ENCODE measurements around the gene S100G. TPM values are rescaled to one million over a fixed set of nuclear protein-coding genes. Genes with fewer than 3 reads are reported as not detected.

S100G gene
- total RNA-seq, 2 donors from 2014 or later = not detected

DNA sequence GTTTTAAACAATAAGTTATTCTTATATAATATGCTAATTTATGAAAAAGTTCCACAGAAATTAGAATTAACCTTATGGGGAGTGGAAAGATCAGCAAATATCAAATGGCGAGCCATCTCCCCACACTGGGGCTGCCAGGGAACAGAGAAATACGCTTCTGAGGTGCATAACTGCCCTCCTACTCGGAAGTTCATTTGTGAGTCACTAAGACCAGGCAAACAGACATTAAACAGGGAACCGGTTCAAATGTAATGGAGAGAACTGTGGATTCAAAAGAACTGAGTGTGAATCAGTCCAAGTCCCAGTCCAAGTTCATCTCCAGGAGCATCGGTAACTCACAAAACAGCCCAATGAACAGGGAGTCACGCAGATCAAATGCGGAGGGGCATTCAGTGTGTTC, 11.4 kb upstream of the S100G start:
- Histone ChIP-seq H3K27me3 (replicated peaks; ENCODE audit: insufficient read depth) (no peaks in the 10 kb centered on the region), H3K27ac (no peak overlapping the region), H3K36me3 (no peaks in the 10 kb centered on the region), H3K9me3 (no peaks in the 10 kb centered on the region), H3K4me3 (no peak overlapping the region), H3K4me1 (ENCODE audit: control insufficient read depth in 1 of 2, low read depth in 2 of 2) (no peaks in the 10 kb centered on the region)
- ATAC-seq (ENCODE audit: insufficient number of reproducible peaks, low FRiP score, low read depth) (no peak), DNase-seq (ENCODE audit: low spot score) (no peak)
- TF ChIP-seq, protein P1, sequence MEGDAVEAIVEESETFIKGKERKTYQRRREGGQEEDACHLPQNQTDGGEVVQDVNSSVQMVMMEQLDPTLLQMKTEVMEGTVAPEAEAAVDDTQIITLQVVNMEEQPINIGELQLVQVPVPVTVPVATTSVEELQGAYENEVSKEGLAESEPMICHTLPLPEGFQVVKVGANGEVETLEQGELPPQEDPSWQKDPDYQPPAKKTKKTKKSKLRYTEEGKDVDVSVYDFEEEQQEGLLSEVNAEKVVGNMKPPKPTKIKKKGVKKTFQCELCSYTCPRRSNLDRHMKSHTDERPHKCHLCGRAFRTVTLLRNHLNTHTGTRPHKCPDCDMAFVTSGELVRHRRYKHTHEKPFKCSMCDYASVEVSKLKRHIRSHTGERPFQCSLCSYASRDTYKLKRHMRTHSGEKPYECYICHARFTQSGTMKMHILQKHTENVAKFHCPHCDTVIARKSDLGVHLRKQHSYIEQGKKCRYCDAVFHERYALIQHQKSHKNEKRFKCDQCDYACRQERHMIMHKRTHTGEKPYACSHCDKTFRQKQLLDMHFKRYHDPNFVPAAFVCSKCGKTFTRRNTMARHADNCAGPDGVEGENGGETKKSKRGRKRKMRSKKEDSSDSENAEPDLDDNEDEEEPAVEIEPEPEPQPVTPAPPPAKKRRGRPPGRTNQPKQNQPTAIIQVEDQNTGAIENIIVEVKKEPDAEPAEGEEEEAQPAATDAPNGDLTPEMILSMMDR (IDR thresholded peaks at IDR 0.05) = no peak

DNA sequence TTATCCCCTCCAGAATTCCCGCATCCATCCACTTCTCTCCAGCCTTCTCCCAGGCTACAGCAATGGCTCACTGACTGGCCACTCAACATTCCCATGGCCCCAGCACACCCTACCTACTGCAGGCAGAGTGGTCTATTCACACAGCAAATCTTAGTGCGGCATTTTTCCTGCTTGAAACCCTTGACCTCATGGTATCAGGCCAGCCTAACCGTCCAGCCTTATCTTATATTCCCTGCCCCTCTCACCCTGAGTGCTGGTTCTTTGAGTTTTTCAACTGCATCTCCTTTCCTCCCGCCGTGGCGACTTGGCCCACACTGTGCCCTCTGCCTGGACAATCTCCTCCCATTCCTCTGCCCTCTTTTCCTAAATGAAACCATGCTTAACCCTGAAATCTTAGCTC, 10.0 kb upstream of the S100G start:
- no peaks in the 10 kb centered on the region for H3K36me3 ChIP-seq
- no peaks in the 10 kb centered on the region for H3K27me3 ChIP-seq (replicated peaks; ENCODE audit: insufficient read depth)
- H3K4me3 ChIP-seq = no peak overlapping the region
- H3K9me3 ChIP-seq = no peaks in the 10 kb centered on the region
- ATAC-seq (ENCODE audit: insufficient number of reproducible peaks, low FRiP score, low read depth) = no peak
- TF ChIP-seq, protein P1 (IDR thresholded peaks at IDR 0.05) = no peak
- DNase-seq (ENCODE audit: low spot score) = no peak
- no peaks in the 10 kb centered on the region for H3K4me1 ChIP-seq (ENCODE audit: control insufficient read depth in 1 of 2, low read depth in 2 of 2)
- no peak overlapping the region for H3K27ac ChIP-seq

DNA sequence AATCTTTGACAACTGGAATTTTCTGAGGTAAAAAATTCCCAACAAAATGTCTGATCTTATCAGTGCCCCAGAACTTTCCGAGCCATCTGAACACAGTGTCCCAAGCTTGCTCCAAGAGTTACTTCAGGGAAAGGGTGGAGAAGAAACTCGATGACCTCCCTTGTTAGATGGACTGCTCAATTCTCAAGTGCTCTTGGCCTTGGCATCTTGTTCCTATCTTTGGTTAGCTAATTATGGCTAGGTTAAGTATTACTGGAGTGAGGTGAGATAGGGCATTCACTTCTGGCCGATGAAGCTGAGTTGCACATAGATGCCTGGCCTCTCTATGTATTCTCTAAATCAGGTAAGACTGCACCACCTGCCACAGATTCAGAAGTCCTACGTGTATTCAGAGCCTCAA, 9.1 kb upstream of the S100G start:
- ATAC-seq (ENCODE audit: insufficient number of reproducible peaks, low FRiP score, low read depth) (no peak), DNase-seq (ENCODE audit: low spot score) (no peak)
- Histone ChIP-seq H3K9me3 (no peaks in the 10 kb centered on the region), H3K27ac (no peak overlapping the region), H3K27me3 (replicated peaks; ENCODE audit: insufficient read depth) (no peaks in the 10 kb centered on the region), H3K4me1 (ENCODE audit: control insufficient read depth in 1 of 2, low read depth in 2 of 2) (no peaks in the 10 kb centered on the region), H3K4me3 (no peak overlapping the region), H3K36me3 (no peaks in the 10 kb centered on the region)
- TF ChIP-seq, protein P1 (IDR thresholded peaks at IDR 0.05) = no peak

DNA sequence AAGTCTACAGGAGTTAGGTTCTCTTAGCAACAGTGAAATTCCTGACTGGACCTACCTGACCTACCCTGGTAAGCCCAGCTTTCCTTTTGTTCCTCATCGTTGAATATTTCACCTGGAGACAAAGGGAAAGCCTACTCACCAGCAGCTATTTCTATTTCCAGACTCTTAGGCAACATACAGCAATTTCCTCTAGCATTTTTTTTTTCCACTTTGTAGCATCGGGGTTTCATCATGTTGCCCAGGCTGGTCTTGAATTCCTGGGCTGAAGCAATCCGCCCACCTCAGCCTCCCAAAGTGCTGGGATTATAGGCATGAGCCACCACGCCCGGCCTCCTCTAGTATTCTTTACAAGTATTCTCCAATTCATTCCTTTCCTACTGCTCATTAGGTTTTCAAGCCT, 6.8 kb upstream of the S100G start:
- Histone ChIP-seq H3K36me3 (no peaks in the 10 kb centered on the region), H3K9me3 (no peaks in the 10 kb centered on the region), H3K4me1 (ENCODE audit: control insufficient read depth in 1 of 2, low read depth in 2 of 2) (no peaks in the 10 kb centered on the region), H3K4me3 (no peak overlapping the region), H3K27me3 (replicated peaks; ENCODE audit: insufficient read depth) (no peaks in the 10 kb centered on the region), H3K27ac (no peak overlapping the region)
- ATAC-seq (ENCODE audit: insufficient number of reproducible peaks, low FRiP score, low read depth) (no peak), DNase-seq (ENCODE audit: low spot score) (no peak)
- TF ChIP-seq, protein P1 (IDR thresholded peaks at IDR 0.05) = no peak

DNA sequence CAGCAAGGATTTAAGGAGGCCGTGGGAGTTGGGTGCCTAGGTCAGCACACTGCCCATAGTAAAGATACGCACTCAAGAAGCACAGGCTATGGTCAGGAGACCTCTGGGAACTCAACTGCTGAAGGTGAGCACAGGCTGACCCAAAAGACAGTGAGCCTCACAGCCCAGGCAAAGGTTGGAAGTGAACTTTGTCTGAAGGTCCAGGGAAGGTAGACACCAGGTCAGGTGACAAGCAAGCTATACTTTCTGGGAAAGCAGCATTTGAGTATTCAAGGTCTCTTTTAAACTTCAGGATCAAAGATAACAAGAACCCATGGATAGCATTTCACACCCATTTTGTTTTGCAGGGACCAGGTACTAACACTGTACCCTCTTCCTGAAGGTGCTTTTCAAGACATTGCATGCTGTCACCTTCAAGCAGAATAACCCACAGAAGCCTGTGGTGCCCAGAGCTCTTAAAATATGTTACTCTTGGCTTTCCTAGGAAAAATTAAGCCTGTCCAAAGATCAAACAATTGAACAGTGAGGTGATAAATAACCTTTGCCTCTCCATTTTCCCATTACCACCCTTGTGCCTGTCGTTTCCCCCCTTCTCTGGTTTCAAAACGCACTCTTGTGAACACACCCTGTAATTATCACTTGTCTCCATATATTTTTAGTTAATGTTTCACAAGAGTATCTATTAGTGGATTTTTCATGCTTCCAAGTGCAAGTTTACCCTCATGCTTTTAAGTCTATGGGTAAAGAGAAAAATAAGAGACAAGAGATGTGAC, 3.4 kb upstream of the S100G start:
- Histone ChIP-seq H3K27me3 (replicated peaks; ENCODE audit: insufficient read depth) (no peaks in the 10 kb centered on the region), H3K9me3 (no peaks in the 10 kb centered on the region), H3K4me1 (ENCODE audit: control insufficient read depth in 1 of 2, low read depth in 2 of 2) (no peaks in the 10 kb centered on the region), H3K27ac (no peak overlapping the region), H3K36me3 (no peaks in the 10 kb centered on the region), H3K4me3 (no peak overlapping the region)
- no peak for DNase-seq (ENCODE audit: low spot score)
- no peak for ATAC-seq (ENCODE audit: insufficient number of reproducible peaks, low FRiP score, low read depth)
- TF ChIP-seq, protein P1 (IDR thresholded peaks at IDR 0.05) = no peak
